Activated CD4-positive, alpha-beta T cell treated with anti-CD3 and anti-CD28 coated beads, Interleukin-10, Interleukin-2, amounts not matched to agents 100 ng/mL and 50 ng/mL, durations not matched to agents 16 hours and 8 hours (primary cell): ENCODE data around the gene C8G.
A peak's percentile ranks its signal among the peaks of the same experiment; 100 is the strongest.

Experiments used
- DNase-seq: peaks from one replicate; pipeline ENCODE4 v3.0.0-alpha.2; 2020

C8G gene

GRCh38 chr9:136972335-136972734 lies 27.3 kb downstream of the C8G start:
- DNase-seq: no peak

GRCh38 chr9:136972743-136973142 lies 27.7 kb downstream of the C8G start:
- no peak for DNase-seq

GRCh38 chr9:136973618-136974617 lies 28.9 kb downstream of the C8G start:
- DNase-seq: no peak

GRCh38 chr9:136974817-136975535 lies 29.9 kb downstream of the C8G start:
- no peak for DNase-seq

GRCh38 chr9:136975644-136976043 lies 30.6 kb downstream of the C8G start:
- DNase-seq: peak; percentile 46

- no peak for DNase-seq
Measured at GRCh38 chr9:136977223-136977622, 32.2 kb downstream of the C8G start, which contains the start of gene PTGDS. PTGDS (plus strand) TSS chr9:136977504; CDS start chr9:136977579, 75 bp downstream.

GRCh38 chr9:136977649-136978072 lies 32.6 kb downstream of the C8G start:
- no peak for DNase-seq

GRCh38 chr9:136978073-136978864 lies 33.2 kb downstream of the C8G start:
- peak; percentile 67 for DNase-seq

- no peak for DNase-seq
Measured at GRCh38 chr9:136978865-136979544, 34.0 kb downstream of the C8G start.

- no peak for DNase-seq
Measured at GRCh38 chr9:136979769-136980587, 34.9 kb downstream of the C8G start.

- no peak for DNase-seq
Measured at GRCh38 chr9:136980669-136981478, 35.8 kb downstream of the C8G start.

- DNase-seq: no peak
Measured at GRCh38 chr9:136981588-136982231, 36.7 kb downstream of the C8G start.

- DNase-seq: no peak
Measured at GRCh38 chr9:136982232-136983051, 37.4 kb downstream of the C8G start, which contains the start of gene LCNL1. LCNL1 (plus strand) TSS chr9:136982993; CDS start chr9:136983587, 594 bp downstream.

GRCh38 chr9:136983167-136983566 lies 38.1 kb downstream of the C8G start:
- DNase-seq: no peak

- no peak for DNase-seq
Measured at GRCh38 chr9:136983656-136984314, 38.7 kb downstream of the C8G start.

- no peak for DNase-seq
Measured at GRCh38 chr9:136984464-136985026, 39.5 kb downstream of the C8G start.

GRCh38 chr9:136985027-136985602 lies 40.1 kb downstream of the C8G start:
- DNase-seq: no peak

- no peak for DNase-seq
Measured at GRCh38 chr9:136985853-136986252, 40.8 kb downstream of the C8G start.
